Erythroblast (primary cell): ENCODE results near the gene URGCP.

ENCODE experiments used
- GATA1 ChIP-seq: IDR thresholded peaks from 2 replicates; pipeline ENCODE4 v1.6.1; 2011; ENCODE audit warnings: low read depth, mild to moderate bottlenecking, control low read depth, low read length, moderate library complexity
- POLR2A ChIP-seq: IDR thresholded peaks from 2 replicates; pipeline ENCODE4 v1.6.1; 2011; ENCODE audit warnings: mild to moderate bottlenecking, low read length

GRCh38 chr7:43891069-43891955, 15.1 kb downstream of the URGCP start:
- TF ChIP-seq POLR2A (no peak), GATA1 (no peak)
